SK-N-SH treated with all-trans-retinoic acid at 6 μM for 48 hours (cell line): ENCODE measurements around the gene CD101.

Experiments
- ATAC-seq: fragments of 200-7000 bp; cut with Tn5 transposase; 3 replicates; pipeline ENCODE4 v1.9.1; 2020; ENCODE audit warnings: mild to moderate bottlenecking, moderate library complexity
- ARNTL ChIP-seq: fragments of 450-650 bp; formaldehyde crosslinking; IDR thresholded peaks from 2 replicates; pipeline ENCODE4 v1.5.0; 2020; ENCODE audit warnings: low read depth, mild to moderate bottlenecking, moderate library complexity, borderline replicate concordance
- BACH2 ChIP-seq: fragments of 250-450 bp; sonication (Bioruptor Pico); IDR thresholded peaks from 2 replicates; pipeline ENCODE4 v1.9.0; 2021; ENCODE audit warnings: mild to moderate bottlenecking, borderline replicate concordance
- CSDC2 ChIP-seq: fragments of 250-450 bp; sonication (Bioruptor Pico); IDR thresholded peaks from 2 replicates; pipeline ENCODE4 v1.5.0; 2020; ENCODE audit warnings: mild to moderate bottlenecking, moderate library complexity
- CSRNP3 ChIP-seq: fragments of 250-450 bp; sonication (Bioruptor Pico); IDR thresholded peaks from 2 replicates; pipeline ENCODE4 v1.5.1; 2021; ENCODE audit warnings: mild to moderate bottlenecking, moderate library complexity
- OSR1 ChIP-seq: fragments of 250-450 bp; sonication (Bioruptor Pico); IDR thresholded peaks from 2 replicates; pipeline ENCODE4 v1.8.0; 2022; ENCODE audit warnings: moderate library complexity, mild to moderate bottlenecking, inconsistent platforms
- PATZ1 ChIP-seq: fragments of 250-450 bp; sonication (Bioruptor Pico); IDR thresholded peaks from 2 replicates; pipeline ENCODE4 v1.8.0; 2020; ENCODE audit warnings: mild to moderate bottlenecking, moderate library complexity, borderline replicate concordance
- POU6F1 ChIP-seq: fragments of 250-450 bp; sonication (Bioruptor Pico); IDR thresholded peaks from 2 replicates; pipeline ENCODE4 v1.8.0; 2021; ENCODE audit warnings: low read depth, mild to moderate bottlenecking, moderate library complexity, borderline replicate concordance
- PPARA ChIP-seq: fragments of 250-450 bp; sonication (Bioruptor Pico); IDR thresholded peaks from 2 replicates; pipeline ENCODE4 v1.5.0; 2020; ENCODE audit warnings: mild to moderate bottlenecking, borderline replicate concordance
- SNAI2 ChIP-seq: fragments of 250-450 bp; sonication (Bioruptor Pico); IDR thresholded peaks from 2 replicates; pipeline ENCODE4 v1.5.0; 2020; ENCODE audit warnings: mild to moderate bottlenecking, moderate library complexity
- TOX ChIP-seq: fragments of 250-450 bp; sonication (Bioruptor Pico); IDR thresholded peaks from 2 replicates; pipeline ENCODE4 v1.8.0; 2021; ENCODE audit warnings: mild to moderate bottlenecking, moderate library complexity, borderline replicate concordance
- TSHZ2 ChIP-seq: fragments of 250-450 bp; sonication (Bioruptor Pico); IDR thresholded peaks from 2 replicates; pipeline ENCODE4 v1.5.0; 2020; ENCODE audit warnings: mild to moderate bottlenecking, moderate library complexity
- ZC3H10 ChIP-seq: fragments of 250-450 bp; sonication (Bioruptor Pico); IDR thresholded peaks from 2 replicates; pipeline ENCODE4 v1.5.1; 2021; ENCODE audit warnings: mild to moderate bottlenecking, moderate library complexity
- ZFP3 ChIP-seq: fragments of 250-450 bp; sonication (Bioruptor Pico); IDR thresholded peaks from 2 replicates; pipeline ENCODE4 v1.5.0; 2020; ENCODE audit warnings: mild to moderate bottlenecking, moderate library complexity
- ZNF565 ChIP-seq: fragments of 450-650 bp; formaldehyde crosslinking; conservative IDR thresholded peaks from 2 replicates; pipeline ENCODE4 v1.5.0; 2020; ENCODE audit warnings: low read depth, mild to moderate bottlenecking, moderate library complexity
- ZNF8 ChIP-seq: fragments of 450-650 bp; formaldehyde crosslinking; IDR thresholded peaks from 2 replicates; pipeline ENCODE4 v1.5.0; 2020; ENCODE audit warnings: mild to moderate bottlenecking, moderate library complexity

CD101 gene

GRCh38 chr1:116952738-116953275, 48.8 kb upstream of the CD101 start (continued):
- TF ChIP-seq TSHZ2 (no peak), POU6F1 (no peak), ZFP3 (no peak)

GRCh38 chr1:116954440-116954839, 47.1 kb upstream of the CD101 start:
- TF ChIP-seq ZC3H10 (CRISPR knock-in tag) = no peak
- no peak for TF ChIP-seq OSR1 (CRISPR knock-in tag)
- TF ChIP-seq POU6F1 = no peak
- no peak for TF ChIP-seq SNAI2 (CRISPR knock-in tag)
- TF ChIP-seq BACH2 (CRISPR knock-in tag) = no peak
- no peak for TF ChIP-seq CSRNP3
- TF ChIP-seq ARNTL = no peak
- TF ChIP-seq ZFP3 = no peak
- no peak for TF ChIP-seq PPARA (CRISPR knock-in tag)
- no peak for TF ChIP-seq ZNF565 (CRISPR knock-in tag)
- TF ChIP-seq TOX (CRISPR knock-in tag) = no peak
- TF ChIP-seq ZNF8 (CRISPR knock-in tag) = no peak
- ATAC-seq = no peak

GRCh38 chr1:116956378-116956777, 45.2 kb upstream of the CD101 start:
- ATAC-seq = no peak

More at GRCh38 chr1:116956378-116956777, 45.2 kb upstream of the CD101 start:
- no peak for TF ChIP-seq PATZ1 (CRISPR knock-in tag)
- no peak for TF ChIP-seq CSDC2 (CRISPR knock-in tag)
- no peak for TF ChIP-seq TOX (CRISPR knock-in tag)
- TF ChIP-seq BACH2 (CRISPR knock-in tag) = no peak
- TF ChIP-seq TSHZ2 = no peak
